ENCODE results near the gene TPGS1.
"Not testable (repeated sequence)": the region's sequence is repeated elsewhere in the genome, so short reads cannot be mapped to it uniquely, and the experiment has no call there.

The TPGS1 gene

DNA sequence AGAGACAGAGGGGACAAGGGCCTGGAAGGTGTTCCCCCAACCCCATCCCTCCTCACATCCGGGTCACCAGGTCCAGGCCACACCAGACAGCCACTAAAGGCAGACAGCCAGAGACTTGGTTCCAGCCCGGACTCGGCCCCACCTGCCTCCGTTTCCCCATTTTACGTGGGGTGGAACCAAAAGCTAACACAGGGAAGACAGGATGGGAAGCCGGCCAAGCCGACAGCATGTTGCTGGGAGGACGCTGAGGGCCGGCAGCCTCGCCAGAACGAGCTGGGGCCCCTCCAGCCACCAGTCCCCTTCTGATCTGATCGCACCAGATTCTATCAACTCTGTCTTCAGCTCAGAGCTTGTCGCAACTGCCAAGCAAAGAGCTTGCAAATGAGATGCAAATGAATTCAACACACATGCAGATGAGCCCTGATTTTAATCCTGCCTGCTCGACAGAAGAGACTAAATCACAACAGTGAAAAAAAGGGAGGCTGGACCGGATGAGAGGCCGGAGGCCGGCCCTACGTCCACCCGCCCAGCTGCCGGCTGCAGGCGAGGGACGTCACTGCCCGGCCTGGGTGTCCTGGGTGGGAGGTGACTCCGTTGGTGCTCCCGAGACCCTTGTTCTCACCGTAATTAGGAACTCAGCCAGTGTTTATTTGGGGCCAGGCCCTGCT lies 28.9 kb upstream of the TPGS1 start:
- no peak for DNase-seq

- no peak for DNase-seq
Observed at GRCh38 chr19:478976-479375, 28.3 kb upstream of the TPGS1 start.

DNA sequence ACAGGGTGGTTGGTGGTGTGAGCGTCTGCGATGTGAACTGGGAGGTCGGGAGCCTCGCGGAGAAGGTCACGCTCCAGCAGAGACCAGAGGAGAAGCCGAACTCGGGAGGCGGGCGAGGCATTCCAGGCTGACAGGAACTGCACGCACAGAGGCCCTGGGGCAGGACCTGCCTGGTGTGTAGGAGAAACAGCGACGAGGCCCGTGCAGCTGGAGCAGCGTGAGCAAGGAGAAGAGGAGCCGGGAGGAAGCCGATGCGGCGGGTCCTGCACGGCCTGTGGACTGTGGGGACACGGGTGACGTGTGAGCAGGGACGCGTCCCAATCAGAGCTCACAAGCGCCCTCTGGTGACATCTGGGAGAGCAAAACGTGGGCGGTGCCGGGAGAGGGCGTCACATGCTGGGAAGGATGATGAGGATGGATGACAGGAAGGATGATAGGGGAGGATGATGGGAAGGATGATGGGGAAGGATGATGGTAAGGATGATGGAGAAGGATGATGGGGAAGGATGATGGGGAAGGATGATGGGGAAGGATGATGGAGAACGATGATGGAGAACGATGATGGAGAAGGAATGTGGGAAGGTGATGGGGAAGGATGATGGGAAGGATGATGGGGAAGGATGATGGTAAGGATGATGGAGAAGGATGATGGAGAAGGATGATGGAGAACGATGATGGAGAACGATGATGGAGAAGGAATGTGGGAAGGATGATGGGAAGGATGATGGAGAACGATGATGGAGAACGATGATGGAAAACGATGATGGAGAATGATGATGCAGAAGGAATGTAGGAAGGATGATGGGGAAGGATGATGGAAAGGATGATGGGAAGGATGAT lies 27.1 kb upstream of the TPGS1 start:
- DNase-seq: peak; percentile 61

- not testable (repeated sequence) for DNase-seq
Observed at GRCh38 chr19:481100-481499, 26.2 kb upstream of the TPGS1 start.

- no peak for DNase-seq
Observed at GRCh38 chr19:482186-483041, 24.9 kb upstream of the TPGS1 start.

- no peak for DNase-seq
Observed at GRCh38 chr19:483332-484072, 23.8 kb upstream of the TPGS1 start.

DNA sequence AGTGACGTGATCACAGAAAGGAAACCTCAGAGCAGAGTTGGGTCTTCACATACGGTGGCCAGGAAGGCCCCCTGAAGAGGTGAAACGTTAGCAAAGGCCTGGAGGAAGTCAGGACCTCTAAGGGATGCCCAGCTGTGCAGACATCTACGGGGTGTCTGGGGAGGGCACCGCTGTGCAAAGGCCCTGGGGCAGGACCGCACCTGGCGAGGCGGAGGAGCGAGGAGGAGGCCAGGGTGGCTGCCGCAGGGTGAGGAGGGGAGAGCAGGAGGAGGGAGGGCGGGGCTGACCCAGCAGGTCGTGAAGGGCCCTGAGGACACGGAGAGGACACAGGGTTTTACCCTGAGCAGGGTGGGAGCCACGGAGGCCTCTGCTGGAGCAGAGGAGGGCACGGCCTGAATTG lies 22.8 kb upstream of the TPGS1 start:
- no peak for DNase-seq

DNA sequence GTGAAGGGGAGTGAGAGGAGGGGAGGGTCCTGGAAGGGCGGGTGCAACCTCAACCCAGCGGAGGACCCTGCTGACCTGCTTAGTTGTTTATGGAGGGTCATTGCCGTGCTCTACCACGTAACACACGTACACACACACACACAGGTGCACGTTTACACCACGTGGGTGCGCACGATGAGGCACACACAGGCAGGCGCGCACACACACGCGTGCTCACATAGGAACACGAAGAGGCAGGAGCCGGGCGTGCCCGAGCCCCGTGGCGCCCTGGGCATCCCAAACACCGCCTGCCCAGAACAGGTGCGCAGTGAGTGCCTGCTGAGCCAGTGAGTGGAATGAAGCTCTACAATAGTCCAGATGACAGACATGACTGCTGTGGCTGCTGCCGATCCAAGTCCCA lies 22.2 kb upstream of the TPGS1 start:
- DNase-seq: no peak

- no peak for DNase-seq
Observed at GRCh38 chr19:485583-486236, 21.6 kb upstream of the TPGS1 start.

- DNase-seq: peak; percentile 97
Observed at GRCh38 chr19:488505-489417, 18.5 kb upstream of the TPGS1 start.

- peak; percentile 36 for DNase-seq
Observed at GRCh38 chr19:489418-490196, 17.7 kb upstream of the TPGS1 start.

- DNase-seq: no peak
Observed at GRCh38 chr19:491146-491741, 16.1 kb upstream of the TPGS1 start.

DNA sequence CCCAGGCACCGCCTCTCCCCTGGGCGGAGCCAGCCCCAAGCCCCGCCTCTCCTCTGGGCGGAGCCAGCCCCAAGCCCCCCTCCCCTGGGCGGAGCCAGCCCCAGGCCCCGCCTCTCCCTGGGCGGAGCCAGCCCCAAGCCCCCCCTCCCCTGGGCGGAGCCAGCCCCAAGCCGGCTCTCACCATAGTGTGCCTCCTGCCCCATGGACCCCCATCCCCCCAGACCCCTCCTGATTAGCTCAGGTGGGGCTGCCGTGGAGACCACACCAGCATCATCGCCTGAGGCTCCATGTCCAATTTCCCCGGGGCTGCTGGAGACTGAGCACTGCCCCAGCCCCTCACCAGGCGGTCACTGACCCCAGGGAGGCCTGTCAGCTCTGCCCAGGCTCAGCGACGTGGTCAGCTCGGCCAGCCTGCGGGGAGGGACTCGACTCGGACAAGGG lies 15.2 kb upstream of the TPGS1 start:
- DNase-seq: no peak

DNA sequence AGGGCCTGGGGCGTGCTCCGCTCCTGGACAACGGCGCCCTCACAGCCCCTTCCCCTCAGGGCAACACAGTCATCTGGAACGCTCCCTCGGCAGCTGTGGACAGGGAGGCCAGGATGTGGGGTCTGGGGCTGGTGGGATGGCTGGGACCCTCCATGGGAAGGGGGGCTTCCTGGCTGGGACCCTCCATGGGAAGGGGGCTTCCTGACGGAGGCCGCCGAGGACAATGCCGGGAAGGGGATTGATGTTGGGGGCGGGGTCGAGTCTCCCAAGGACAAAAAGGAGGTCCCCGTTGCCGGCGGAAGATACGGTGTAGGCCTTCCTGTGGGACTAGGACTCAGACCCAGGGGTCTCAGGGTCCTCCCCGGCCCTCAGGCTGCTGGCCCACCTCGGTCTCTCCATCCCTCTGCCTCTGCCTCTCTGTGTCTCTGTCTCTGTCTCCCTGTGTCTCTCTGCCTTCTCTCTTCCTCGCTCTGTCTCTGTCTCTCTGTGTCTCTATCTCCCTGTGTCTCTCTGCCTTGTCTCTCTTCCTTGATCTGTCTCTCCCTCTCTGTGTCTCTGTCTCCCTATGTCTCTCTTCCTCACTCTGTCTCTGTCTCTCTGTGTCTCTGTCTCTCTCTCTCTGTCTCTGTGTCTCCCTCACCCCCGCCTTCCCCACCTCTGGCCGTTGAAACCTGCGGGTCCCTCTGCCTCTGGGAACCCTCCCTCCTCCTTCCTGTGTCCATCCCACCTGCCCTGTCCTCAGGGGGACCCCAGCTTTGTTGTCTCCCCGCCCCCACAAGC lies 13.7 kb upstream of the TPGS1 start:
- DNase-seq: no peak

- no peak for DNase-seq
Observed at GRCh38 chr19:494171-495080, 12.9 kb upstream of the TPGS1 start.

DNA sequence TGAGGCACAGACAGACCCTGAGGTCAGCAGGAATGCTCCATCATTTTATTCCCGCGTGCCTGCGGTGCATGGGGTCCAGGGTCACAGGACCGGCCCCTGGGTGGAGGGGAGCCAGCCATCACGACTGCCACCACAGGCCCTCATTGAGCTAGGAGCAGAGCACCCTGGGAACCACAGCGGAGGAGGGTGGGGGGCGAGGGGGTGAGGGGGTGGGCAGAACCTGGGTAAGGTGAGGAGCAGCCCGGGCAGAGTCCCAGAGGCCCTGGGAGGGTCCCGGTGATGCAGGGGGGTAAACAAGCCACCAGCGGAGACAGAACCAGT lies 12.3 kb upstream of the TPGS1 start:
- DNase-seq: no peak

- DNase-seq: peak; percentile 41
Observed at GRCh38 chr19:495402-496111, 11.7 kb upstream of the TPGS1 start.

Measured in CD4-positive, alpha-beta T cell treated with Interleukin-17A for 4 hours (primary cell).